Fibroblast of lung (primary cell): Measurements from ENCODE around the gene ACAD8. TPM values are rescaled to one million over a fixed set of nuclear protein-coding genes. Genes with fewer than 3 reads are reported as not detected.

ENCODE experiments used
- DNase-seq, 2 donors: peaks; one replicate each; pipeline versions ENCODE4 v3.0.0 to v3.0.0-alpha.2; 2010; ENCODE audit warnings: low read depth in 2 of 2
- H2AFZ ChIP-seq: 2 replicates; pipeline ENCODE4 v1.5.1; 2012; ENCODE audit warnings: low read length, control low read depth, inconsistent platforms
- H3K27ac ChIP-seq: 2 replicates; pipeline ENCODE4 v1.5.1; 2011; ENCODE audit warnings: low read length, control low read depth; ENCODE audit not compliant: insufficient read depth
- H3K27me3 ChIP-seq: 2 replicates; pipeline ENCODE4 v1.5.1; 2011; ENCODE audit warnings: mild to moderate bottlenecking, low read length; ENCODE audit not compliant: control insufficient read depth, insufficient read depth
- H3K36me3 ChIP-seq: 2 replicates; pipeline ENCODE4 v1.5.1; 2011; ENCODE audit warnings: low read length; ENCODE audit not compliant: control insufficient read depth, insufficient read depth
- H3K4me1 ChIP-seq: 2 replicates; pipeline ENCODE4 v1.5.1; 2011; ENCODE audit warnings: low read length; ENCODE audit not compliant: control insufficient read depth, insufficient read depth; ENCODE audit errors: extremely low read depth
- H3K4me2 ChIP-seq: 2 replicates; pipeline ENCODE4 v1.5.1; 2011; ENCODE audit warnings: low read length, control low read depth; ENCODE audit not compliant: insufficient read depth; ENCODE audit errors: extremely low read depth
- H3K4me3 ChIP-seq, 4 experiments: fragments of 200-600 bp in 1 of 4; sonication (generic) in 1 of 4; replicated peaks in 1 of 4; 2 replicates each; pipeline ENCODE4 v1.5.1; 2011 to 2016; ENCODE audit warnings: low read length in 4 of 4, low read depth in 3 of 4, mild to moderate bottlenecking in 3 of 4, control low read depth in 2 of 4, inconsistent platforms in 1 of 4, mixed read lengths in 1 of 4; ENCODE audit not compliant: insufficient read depth in 1 of 4; ENCODE audit errors: control extremely low read depth in 1 of 4
- H3K79me2 ChIP-seq: 2 replicates; pipeline ENCODE4 v1.5.1; 2012; ENCODE audit warnings: mild to moderate bottlenecking, low read length, inconsistent platforms; ENCODE audit not compliant: control insufficient read depth, insufficient read depth
- H3K9ac ChIP-seq: 2 replicates; pipeline ENCODE4 v1.5.1; 2011; ENCODE audit warnings: mild to moderate bottlenecking, low read length, control low read depth; ENCODE audit not compliant: insufficient read depth
- H3K9me3 ChIP-seq: 2 replicates; pipeline ENCODE4 v1.5.1; 2012; ENCODE audit warnings: low read depth, low read length; ENCODE audit not compliant: control insufficient read depth, insufficient read depth
- H4K20me1 ChIP-seq: 2 replicates; pipeline ENCODE4 v1.5.1; 2011; ENCODE audit warnings: low read length; ENCODE audit not compliant: control insufficient read depth, insufficient read depth; ENCODE audit errors: extremely low read depth
- CTCF ChIP-seq, 2 donors: IDR thresholded peaks in 1 of 2; conservative IDR thresholded peaks in 1 of 2; 1 replicate in 1 of 2; 2 replicates in 1 of 2; pipeline ENCODE4 v1.5.1; 2011 to 2012; ENCODE audit warnings: low read length in 2 of 2, control low read depth in 1 of 2, inconsistent platforms in 1 of 2, low read depth in 1 of 2, mild to moderate bottlenecking in 1 of 2
- EZH2 ChIP-seq: IDR thresholded peaks from 2 replicates; pipeline ENCODE4 v1.5.1; 2012; ENCODE audit warnings: low read length, control low read depth, mild to moderate bottlenecking; ENCODE audit errors: missing control alignments
- polyA plus RNA-seq, 2 donors: library from polyadenylated mRNA; depleted of rRNA in 1 of 2; stranded (reverse) in 1 of 2; unstranded in 1 of 2; fragments of >200 nt; gene quantifications; 2 replicates each; pipeline ENCODE4 v1.2.1, GENCODE V29; 2011 to 2012; ENCODE audit warnings: missing spikeins in 1 of 2
- total RNA-seq: library from RNA; depleted of rRNA; stranded (reverse); fragments of >200 nt; gene quantifications from 2 replicates; pipeline ENCODE4 v1.2.1, GENCODE V29; 2014

The ACAD8 gene
- total and polyA plus RNA-seq, 2 donors (not counting 1 experiment from before 2014, with no cell fraction given), result 16.8 to 19.6 TPM

DNA sequence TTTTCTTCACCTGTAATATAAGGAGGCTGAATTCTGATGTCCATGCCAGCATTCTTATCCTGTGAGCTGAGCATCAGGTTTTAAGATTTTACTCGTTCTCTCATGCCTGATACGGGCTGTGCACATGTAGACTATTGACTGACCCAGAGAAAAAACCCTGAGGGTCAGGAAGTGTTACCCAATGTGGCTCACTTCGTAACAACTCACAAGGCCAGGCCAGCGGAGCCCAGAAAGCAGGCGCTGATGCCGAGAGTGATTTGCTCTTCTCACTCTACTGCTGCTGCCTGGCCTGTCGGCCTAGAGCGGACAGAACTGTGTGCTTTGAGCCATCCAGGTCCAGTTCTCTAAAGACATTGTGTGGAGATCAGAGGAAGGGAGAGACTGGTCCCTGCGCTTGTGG is 11.0 kb upstream of the ACAD8 start:
- Histone ChIP-seq H3K4me3 (no peak overlapping the region), H3K4me2 (no peak overlapping the region), H3K36me3 (peaks cover 20% of the 10 kb centered on the region), H3K9me3 (no peaks in the 10 kb centered on the region), H3K79me2 (no peaks in the 10 kb centered on the region), H2AFZ (no peak overlapping the region), H4K20me1 (no peaks in the 10 kb centered on the region), H3K4me1 (no peaks in the 10 kb centered on the region), H3K27ac (no peak overlapping the region), H3K9ac (no peak overlapping the region), H3K27me3 (no peaks in the 10 kb centered on the region)
- DNase-seq, result no peak
- TF ChIP-seq EZH2, result no peak

DNA sequence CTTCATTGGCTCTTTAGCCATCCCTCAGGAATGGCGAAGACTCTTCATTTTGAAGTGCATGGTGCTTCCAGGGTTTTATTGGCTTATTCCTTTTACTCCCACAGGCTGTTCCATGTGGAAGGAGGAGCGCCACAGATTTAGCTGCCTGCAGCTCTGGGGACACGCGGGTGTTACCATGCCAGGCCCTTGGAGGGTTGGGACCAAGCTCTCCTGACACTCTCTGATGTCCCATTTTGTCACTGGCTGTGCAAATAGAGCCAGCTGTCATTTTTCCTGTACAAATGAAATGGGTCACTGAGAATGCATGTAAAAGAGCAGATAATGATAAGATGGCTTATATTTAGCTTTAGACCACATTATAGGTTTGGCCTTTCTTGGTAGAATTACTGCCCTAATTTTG is 9.5 kb upstream of the ACAD8 start:
- no peak overlapping the region for H3K27ac ChIP-seq
- no peaks in the 10 kb centered on the region for H3K4me1 ChIP-seq
- no peak for DNase-seq
- no peaks in the 10 kb centered on the region for H3K27me3 ChIP-seq
- H3K4me3 ChIP-seq, result no peak overlapping the region
- H2AFZ ChIP-seq, result no peak overlapping the region
- TF ChIP-seq CTCF (conservative IDR thresholded peaks at IDR 0.05 in 1 of 2, IDR thresholded peaks at IDR 0.05 in 1 of 2; ENCODE audit: low read depth in 1 of 2, low read length in 2 of 2) (no peak), EZH2 (no peak)
- peaks cover 20% of the 10 kb centered on the region for H3K36me3 ChIP-seq
- H3K9me3 ChIP-seq, result no peaks in the 10 kb centered on the region
- no peaks in the 10 kb centered on the region for H4K20me1 ChIP-seq
- no peak overlapping the region for H3K4me2 ChIP-seq
- no peak overlapping the region for H3K9ac ChIP-seq
- no peaks in the 10 kb centered on the region for H3K79me2 ChIP-seq

DNA sequence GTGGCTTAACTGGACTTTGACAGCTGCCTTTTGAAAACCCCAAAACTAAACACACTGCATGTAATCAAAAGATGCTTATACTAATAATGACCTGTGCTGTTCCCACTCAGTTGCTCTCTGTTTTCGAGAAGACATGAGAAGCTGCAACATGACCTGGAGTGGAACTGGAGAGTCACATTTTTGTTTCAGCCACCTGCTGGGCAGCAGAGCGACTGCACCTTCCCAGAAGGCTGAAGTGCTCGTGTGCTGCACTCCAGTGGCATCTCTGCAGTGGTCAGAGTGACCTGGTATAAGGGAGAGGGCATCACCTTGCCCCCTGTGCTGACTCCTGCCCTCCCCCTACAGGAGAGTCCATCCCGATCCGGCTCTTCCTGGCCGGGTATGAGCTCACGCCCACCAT is 8.8 kb upstream of the ACAD8 start:
- Histone ChIP-seq H3K27me3 (no peaks in the 10 kb centered on the region), H4K20me1 (no peaks in the 10 kb centered on the region), H3K4me2 (no peak overlapping the region), H3K9me3 (no peaks in the 10 kb centered on the region), H3K36me3 (peaks cover 20% of the 10 kb centered on the region), H2AFZ (no peak overlapping the region), H3K79me2 (no peaks in the 10 kb centered on the region), H3K27ac (no peak overlapping the region), H3K4me1 (no peaks in the 10 kb centered on the region), H3K4me3 (no peak overlapping the region), H3K9ac (no peak overlapping the region)
- TF ChIP-seq EZH2, result no peak
- TF ChIP-seq CTCF (conservative IDR thresholded peaks at IDR 0.05 in 1 of 2, IDR thresholded peaks at IDR 0.05 in 1 of 2; ENCODE audit: low read depth in 1 of 2, low read length in 2 of 2), result peak in 1 of 2 donors; percentile 44
- DNase-seq, result peak in 1 of 2 donors; percentile 26
